Esophagus squamous epithelium (tissue), 4 donors: ENCODE results near the gene HOXB5.

Experiments
- POLR2A ChIP-seq, 4 donors: fragments of 450-650 bp; IDR thresholded peaks; one replicate each; pipeline ENCODE4 v1.6.1; 2017; ENCODE audit warnings: antibody characterized with exemption in 4 of 4, mild to moderate bottlenecking in 4 of 4, moderate library complexity in 3 of 4
- TF ChIP-seq, protein P1 (sequence below), 6 experiments: fragments of 450-650 bp in 4 of 6; fragments of 200-600 bp in 2 of 6; sonication (generic) in 2 of 6; IDR thresholded peaks; one replicate each; pipeline ENCODE4 v1.5.1; 2016 to 2019; ENCODE audit warnings: antibody characterized with exemption in 6 of 6, mild to moderate bottlenecking in 4 of 6, moderate library complexity in 4 of 6

DNA sequence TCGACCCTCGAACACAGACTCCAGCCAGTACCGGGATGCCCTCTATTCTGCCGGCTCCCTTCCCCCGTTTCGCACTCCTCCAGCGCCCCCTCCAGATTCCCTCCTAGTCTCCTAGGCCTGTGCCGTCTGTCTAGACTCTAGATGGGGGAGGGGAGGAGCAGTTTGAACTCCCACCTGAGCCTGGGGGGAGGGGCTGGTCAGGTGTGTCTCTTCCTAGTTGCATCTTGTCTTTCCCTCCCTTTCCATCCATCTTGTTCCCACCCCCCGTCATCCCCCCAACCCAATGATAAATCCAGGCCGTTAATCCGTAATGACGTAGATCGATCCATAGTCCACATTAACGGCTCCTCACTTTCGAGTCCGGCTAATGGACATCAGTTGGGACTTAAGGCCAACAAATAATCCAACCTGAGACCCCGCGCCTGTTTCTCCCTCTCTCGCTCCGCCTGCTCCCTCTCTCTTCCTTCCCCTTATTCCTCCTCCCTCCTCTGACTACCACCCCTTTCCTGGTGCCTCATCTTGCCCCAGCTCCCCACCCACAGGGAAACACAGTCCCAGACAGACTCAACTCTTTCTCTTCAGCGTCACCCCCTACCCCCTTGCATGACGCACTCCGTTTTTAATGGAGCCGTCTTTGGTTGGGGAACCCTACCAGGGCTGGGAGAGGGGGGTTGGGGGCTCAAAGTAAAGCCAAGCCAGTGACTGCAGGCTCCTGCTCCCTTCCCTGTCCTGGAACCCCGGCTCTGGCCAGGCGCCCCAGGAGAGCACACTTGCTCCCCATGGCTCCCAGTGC is 3.4 kb upstream of the HOXB5 start:
- TF ChIP-seq, protein P1, sequence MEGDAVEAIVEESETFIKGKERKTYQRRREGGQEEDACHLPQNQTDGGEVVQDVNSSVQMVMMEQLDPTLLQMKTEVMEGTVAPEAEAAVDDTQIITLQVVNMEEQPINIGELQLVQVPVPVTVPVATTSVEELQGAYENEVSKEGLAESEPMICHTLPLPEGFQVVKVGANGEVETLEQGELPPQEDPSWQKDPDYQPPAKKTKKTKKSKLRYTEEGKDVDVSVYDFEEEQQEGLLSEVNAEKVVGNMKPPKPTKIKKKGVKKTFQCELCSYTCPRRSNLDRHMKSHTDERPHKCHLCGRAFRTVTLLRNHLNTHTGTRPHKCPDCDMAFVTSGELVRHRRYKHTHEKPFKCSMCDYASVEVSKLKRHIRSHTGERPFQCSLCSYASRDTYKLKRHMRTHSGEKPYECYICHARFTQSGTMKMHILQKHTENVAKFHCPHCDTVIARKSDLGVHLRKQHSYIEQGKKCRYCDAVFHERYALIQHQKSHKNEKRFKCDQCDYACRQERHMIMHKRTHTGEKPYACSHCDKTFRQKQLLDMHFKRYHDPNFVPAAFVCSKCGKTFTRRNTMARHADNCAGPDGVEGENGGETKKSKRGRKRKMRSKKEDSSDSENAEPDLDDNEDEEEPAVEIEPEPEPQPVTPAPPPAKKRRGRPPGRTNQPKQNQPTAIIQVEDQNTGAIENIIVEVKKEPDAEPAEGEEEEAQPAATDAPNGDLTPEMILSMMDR (IDR thresholded peaks at IDR 0.05) = no peak
- TF ChIP-seq POLR2A (IDR thresholded peaks at IDR 0.05) = no peak
